HG03280 (cell line): ENCODE measurements around the gene CACNA1H.

ENCODE experiments used
- ATAC-seq: cut with Tn5 transposase; IDR thresholded peaks from one replicate; pipeline ENCODE4 v1.9.1; 2021; ENCODE audit warnings: mild to moderate bottlenecking, moderate library complexity; ENCODE audit not compliant: unreplicated experiment

The CACNA1H gene

GRCh38 chr16:1140582-1141162, 12.2 kb upstream of the CACNA1H start:
- ATAC-seq: no peak

GRCh38 chr16:1141191-1141590, 11.7 kb upstream of the CACNA1H start:
- no peak for ATAC-seq

DNA sequence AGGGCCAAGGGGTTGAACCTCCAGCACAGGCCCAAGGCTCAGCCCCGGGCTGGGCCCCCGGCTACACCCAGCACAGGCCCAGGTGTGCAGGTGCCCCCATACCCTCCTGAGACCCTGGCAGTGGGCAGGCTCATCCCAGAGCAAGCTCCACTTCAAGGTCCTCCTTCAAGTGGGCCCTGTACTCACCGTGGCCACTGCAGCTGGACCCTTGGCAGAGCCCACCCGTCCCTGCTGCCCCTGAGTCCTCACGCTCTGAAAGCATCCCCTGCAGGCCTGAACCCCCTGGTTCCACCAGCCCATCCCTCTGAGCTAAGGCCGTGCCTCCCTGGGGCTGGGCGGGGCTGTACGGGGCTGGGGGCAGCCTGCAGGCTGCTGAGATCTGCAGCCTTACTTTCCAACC, 11.2 kb upstream of the CACNA1H start:
- no peak for ATAC-seq

- ATAC-seq: no peak
These were observed 10.0 kb upstream of the CACNA1H start for GRCh38 chr16:1142911-1143310.

- ATAC-seq: no peak
These were observed 9.0 kb upstream of the CACNA1H start for GRCh38 chr16:1143761-1144450.

DNA sequence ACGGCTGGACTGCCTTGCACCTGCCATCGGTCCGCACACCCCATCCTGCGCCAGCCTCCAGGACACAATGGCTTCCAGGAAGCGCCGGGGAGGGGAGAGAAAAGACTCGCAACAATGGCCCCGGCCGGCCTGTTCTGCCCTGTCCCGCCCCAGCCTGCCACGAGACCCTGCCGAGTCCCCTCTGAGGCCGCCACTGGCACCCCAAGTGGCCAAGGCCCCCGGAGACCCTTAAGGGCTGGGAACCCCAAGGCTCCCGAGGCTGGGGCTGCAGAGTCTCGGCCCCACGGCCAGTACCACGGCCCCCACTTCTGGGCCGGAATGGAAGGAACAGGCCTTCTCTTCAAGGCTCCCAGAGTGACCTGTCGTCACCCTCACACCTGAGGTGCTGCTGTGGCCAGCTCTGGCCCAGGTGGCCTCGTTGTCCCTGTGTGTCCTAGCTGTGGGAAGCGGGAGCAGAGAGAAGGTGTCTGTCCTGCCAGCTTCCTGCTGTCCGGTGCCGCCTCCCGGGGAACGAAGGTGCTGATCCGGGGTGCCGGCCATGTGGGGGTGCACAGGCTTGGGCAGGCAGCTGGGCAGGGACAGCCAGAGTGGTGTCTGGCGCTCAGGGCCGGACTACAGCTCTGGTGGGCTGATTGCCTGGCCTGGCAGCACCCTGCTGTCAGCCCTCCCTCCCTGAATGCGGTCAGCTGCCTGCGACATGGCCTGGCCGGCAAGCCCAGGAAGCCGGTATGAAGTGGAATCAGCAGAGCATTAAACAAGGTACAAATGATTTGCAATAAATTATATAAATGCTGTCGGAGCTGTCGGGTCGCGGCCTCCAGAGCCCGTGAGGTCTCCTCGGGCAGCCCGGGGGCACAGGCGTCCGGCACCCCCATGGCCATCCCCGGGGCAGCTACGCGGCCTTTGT, 8.2 kb upstream of the CACNA1H start:
- no peak for ATAC-seq

DNA sequence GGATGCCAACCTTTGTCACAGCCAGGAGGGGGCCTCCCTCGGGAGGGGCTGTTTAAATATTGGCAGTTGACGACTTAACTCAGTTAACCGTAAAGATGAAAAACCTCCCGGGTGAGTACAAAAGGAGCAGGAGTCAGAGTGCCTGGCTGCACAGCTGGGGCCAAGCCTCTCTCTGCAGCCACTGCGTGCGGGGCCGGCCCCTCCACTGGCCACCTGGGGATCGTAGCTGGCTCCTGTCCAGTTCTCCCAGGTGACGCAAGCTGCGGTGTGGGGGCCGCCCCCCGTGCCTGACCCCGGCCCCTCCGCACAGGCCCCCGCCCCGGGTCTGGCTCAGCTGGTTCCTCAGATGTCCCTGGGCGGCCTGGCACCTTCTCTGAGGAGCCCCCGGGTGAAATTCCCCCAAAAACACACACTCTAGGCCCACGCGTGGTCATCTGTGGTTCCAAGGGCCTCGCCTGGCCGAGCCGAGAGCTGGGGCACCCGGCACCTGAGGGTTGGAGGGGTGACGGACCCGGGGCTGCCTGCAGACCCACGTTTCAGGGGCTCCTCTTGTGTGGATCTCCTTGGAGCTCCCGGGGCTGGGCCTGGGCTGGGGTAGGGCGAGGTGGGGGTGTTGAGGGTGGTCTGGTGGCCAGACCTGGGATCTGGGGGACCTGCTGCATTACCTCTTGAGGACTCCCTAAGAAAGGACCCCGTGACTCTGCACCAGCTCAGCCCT, 7.4 kb upstream of the CACNA1H start:
- ATAC-seq: no peak

GRCh38 chr16:1146409-1146808, 6.5 kb upstream of the CACNA1H start:
- ATAC-seq: no peak

- no peak for ATAC-seq
These were observed 5.9 kb upstream of the CACNA1H start for GRCh38 chr16:1147027-1147426.

- no peak for ATAC-seq
These were observed 3.7 kb upstream of the CACNA1H start for GRCh38 chr16:1149101-1149636.

GRCh38 chr16:1150511-1150982, 2.4 kb upstream of the CACNA1H start:
- no peak for ATAC-seq

- ATAC-seq: no peak
These were observed 1.3 kb upstream of the CACNA1H start for GRCh38 chr16:1151424-1152122.

GRCh38 chr16:1152123-1152638, 725 bp upstream of the CACNA1H start:
- ATAC-seq: no peak

DNA sequence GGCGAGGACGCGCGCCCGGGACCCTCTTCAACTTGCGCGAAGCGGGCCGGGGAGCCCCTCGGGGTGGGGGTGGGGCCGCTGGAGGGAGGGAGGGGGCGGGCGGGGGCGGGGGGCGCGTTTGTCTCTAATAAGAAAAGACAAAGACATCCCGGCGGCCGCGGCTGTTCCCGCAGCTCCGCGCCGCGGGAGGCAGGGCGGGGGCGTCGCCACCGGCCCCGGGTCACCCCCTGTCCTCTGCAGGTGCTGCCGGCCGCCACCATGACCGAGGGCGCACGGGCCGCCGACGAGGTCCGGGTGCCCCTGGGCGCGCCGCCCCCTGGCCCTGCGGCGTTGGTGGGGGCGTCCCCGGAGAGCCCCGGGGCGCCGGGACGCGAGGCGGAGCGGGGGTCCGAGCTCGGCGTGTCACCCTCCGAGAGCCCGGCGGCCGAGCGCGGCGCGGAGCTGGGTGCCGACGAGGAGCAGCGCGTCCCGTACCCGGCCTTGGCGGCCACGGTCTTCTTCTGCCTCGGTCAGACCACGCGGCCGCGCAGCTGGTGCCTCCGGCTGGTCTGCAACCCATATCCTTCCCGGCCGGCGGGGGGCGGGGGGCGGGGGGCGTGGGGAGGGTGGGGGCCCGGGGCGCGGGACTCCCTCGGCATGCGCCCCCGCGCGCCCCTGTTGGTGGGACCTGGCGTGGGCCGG, 714 bp downstream of the CACNA1H start:
- no peak for ATAC-seq

GRCh38 chr16:1154291-1154886, 1.5 kb downstream of the CACNA1H start:
- no peak for ATAC-seq

DNA sequence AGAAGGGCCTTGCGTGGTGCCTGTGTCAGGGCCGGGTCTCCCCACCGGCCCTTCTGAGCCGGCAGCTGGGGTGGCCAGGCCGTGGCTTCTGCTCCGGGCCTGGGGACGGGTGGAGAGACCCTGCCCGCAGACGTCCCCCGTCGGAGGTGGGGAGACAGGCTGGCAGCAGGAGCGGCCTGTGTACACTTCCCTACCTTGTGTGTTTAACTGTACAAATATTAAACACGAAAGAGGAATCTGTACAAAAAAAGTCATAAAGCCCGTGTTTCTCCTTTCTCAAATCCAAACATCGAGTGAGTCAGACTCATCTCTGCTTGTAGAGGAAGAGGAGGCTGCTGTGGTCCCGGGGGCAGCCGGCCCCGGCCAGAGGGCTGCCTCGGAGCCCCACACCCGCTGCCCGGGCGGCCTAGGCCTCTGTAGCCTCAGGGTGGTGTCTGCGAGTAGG, 2.0 kb downstream of the CACNA1H start:
- ATAC-seq: no peak

- ATAC-seq: no peak
These were observed 2.6 kb downstream of the CACNA1H start for GRCh38 chr16:1155353-1156054.
